OCI-LY1 (cell line): Measurements from ENCODE around the gene LTF.

Experiments
- H2AFZ ChIP-seq: fragments of 200-600 bp; sonication (generic), shearing (Covaris generic); 2 replicates; pipeline ENCODE4 v1.6.0; 2014; ENCODE audit warnings: antibody characterized with exemption, mild to moderate bottlenecking, low read length
- H3F3A ChIP-seq: fragments of 200-600 bp; sonication (generic), shearing (Covaris generic); 2 replicates; pipeline ENCODE4 v1.6.0; 2014; ENCODE audit warnings: mild to moderate bottlenecking, antibody characterized with exemption, low read length, moderate library complexity; ENCODE audit not compliant: insufficient read depth
- H3K27ac ChIP-seq: fragments of 200-600 bp; sonication (generic); 2 replicates; pipeline ENCODE4 v1.5.1; 2014; ENCODE audit warnings: low read length, mixed run types, mild to moderate bottlenecking, low read depth; ENCODE audit not compliant: poor library complexity, severe bottlenecking
- H3K27me3 ChIP-seq: fragments of 200-600 bp; sonication (generic); 2 replicates; pipeline ENCODE4 v1.6.0; 2014; ENCODE audit warnings: antibody characterized with exemption, mild to moderate bottlenecking, low read length, moderate library complexity; ENCODE audit not compliant: insufficient read depth
- H3K36me3 ChIP-seq: fragments of 200-600 bp; sonication (generic); 2 replicates; pipeline ENCODE4 v1.6.1; 2014; ENCODE audit warnings: mild to moderate bottlenecking, antibody characterized with exemption, low read length, moderate library complexity, mixed read lengths; ENCODE audit not compliant: insufficient read depth
- H3K4me1 ChIP-seq: fragments of 200-600 bp; sonication (generic); 2 replicates; pipeline ENCODE4 v1.5.1; 2014; ENCODE audit warnings: mild to moderate bottlenecking, low read length, moderate library complexity; ENCODE audit not compliant: insufficient read depth, severe bottlenecking
- H3K4me2 ChIP-seq: fragments of 200-600 bp; sonication (generic), shearing (Covaris generic); 2 replicates; pipeline ENCODE4 v1.6.1; 2014; ENCODE audit warnings: low read length
- H3K4me3 ChIP-seq: fragments of 200-600 bp; sonication (generic); 2 replicates; pipeline ENCODE4 v1.5.1; 2014; ENCODE audit warnings: low read length, low read depth, mild to moderate bottlenecking, mixed read lengths; ENCODE audit not compliant: poor library complexity, severe bottlenecking
- H3K79me2 ChIP-seq: fragments of 200-600 bp; shearing (Covaris generic); 2 replicates; pipeline ENCODE4 v1.6.1; 2016; ENCODE audit warnings: mixed run types, low read length, mixed read lengths; ENCODE audit not compliant: insufficient read depth
- H3K9ac ChIP-seq: fragments of 200-600 bp; sonication (generic), shearing (Covaris generic); 2 replicates; pipeline ENCODE4 v1.6.1; 2014; ENCODE audit warnings: mild to moderate bottlenecking, low read length, mixed read lengths
- H3K9me2 ChIP-seq: fragments of 200-600 bp; sonication (generic), shearing (Covaris generic); 2 replicates; pipeline ENCODE4 v1.6.1; 2014; ENCODE audit warnings: low read depth, mild to moderate bottlenecking, low read length, mixed read lengths
- H3K9me3 ChIP-seq: fragments of 200-600 bp; shearing (Covaris generic); 2 replicates; pipeline ENCODE4 v1.6.1; 2014; ENCODE audit warnings: low read length, mixed read lengths
- H4K20me1 ChIP-seq: fragments of 200-600 bp; sonication (generic), shearing (Covaris generic); 2 replicates; pipeline ENCODE4 v1.6.0; 2016; ENCODE audit warnings: mild to moderate bottlenecking, low read length; ENCODE audit not compliant: insufficient read depth
- CTCF ChIP-seq: fragments of 200-600 bp; sonication (generic), shearing (Covaris generic); IDR thresholded peaks from 2 replicates; pipeline ENCODE4 v1.5.1; 2017; ENCODE audit warnings: mild to moderate bottlenecking, antibody characterized with exemption, low read length, moderate library complexity, mixed read lengths
- EZH2 ChIP-seq: fragments of 200-600 bp; sonication (generic), shearing (Covaris generic); IDR thresholded peaks from 2 replicates; pipeline ENCODE4 v1.8.0; 2017; ENCODE audit warnings: borderline replicate concordance, mixed run types, mild to moderate bottlenecking, antibody characterized with exemption, low read length, moderate library complexity, mixed read lengths

LTF gene

GRCh38 chr3:46504789-46505188 lies 40.1 kb upstream of the LTF start:
- H3K4me1 ChIP-seq, result no peaks in the 10 kb centered on the region
- no peak for TF ChIP-seq CTCF
- TF ChIP-seq EZH2, result no peak
- no peak overlapping the region for H3K4me2 ChIP-seq
- H3K9me2 ChIP-seq, result no peaks in the 10 kb centered on the region
- H2AFZ ChIP-seq, result no peak overlapping the region
- no peaks in the 10 kb centered on the region for H4K20me1 ChIP-seq
- H3K79me2 ChIP-seq, result no peaks in the 10 kb centered on the region
- H3K9me3 ChIP-seq, result no peaks in the 10 kb centered on the region
- H3K36me3 ChIP-seq, result no peaks in the 10 kb centered on the region
- no peaks in the 10 kb centered on the region for H3F3A ChIP-seq
- no peak overlapping the region for H3K9ac ChIP-seq
- H3K27me3 ChIP-seq, result no peaks in the 10 kb centered on the region
- no peak overlapping the region for H3K4me3 ChIP-seq
- H3K27ac ChIP-seq, result no peak overlapping the region

- Histone ChIP-seq H3K9ac (no peak overlapping the region), H3K27ac (no peak overlapping the region), H3K9me3 (no peaks in the 10 kb centered on the region), H3K9me2 (no peaks in the 10 kb centered on the region), H3K27me3 (no peaks in the 10 kb centered on the region), H3K4me2 (no peak overlapping the region), H3F3A (no peaks in the 10 kb centered on the region), H3K4me1 (no peaks in the 10 kb centered on the region), H3K4me3 (no peak overlapping the region), H3K79me2 (no peaks in the 10 kb centered on the region), H4K20me1 (no peaks in the 10 kb centered on the region), H2AFZ (no peak overlapping the region), H3K36me3 (no peaks in the 10 kb centered on the region)
- TF ChIP-seq CTCF, result no peak
- no peak for TF ChIP-seq EZH2
These were observed 38.6 kb upstream of the LTF start for GRCh38 chr3:46503200-46503874.

GRCh38 chr3:46501702-46502101 lies 37.0 kb upstream of the LTF start:
- Histone ChIP-seq H3K9me3 (no peaks in the 10 kb centered on the region), H3K9me2 (no peaks in the 10 kb centered on the region), H2AFZ (no peak overlapping the region), H3K27me3 (no peaks in the 10 kb centered on the region), H3K36me3 (no peaks in the 10 kb centered on the region), H3K79me2 (no peaks in the 10 kb centered on the region), H3F3A (no peaks in the 10 kb centered on the region), H3K4me1 (no peaks in the 10 kb centered on the region), H3K9ac (no peak overlapping the region), H3K4me3 (no peak overlapping the region), H3K4me2 (no peak overlapping the region), H3K27ac (no peak overlapping the region), H4K20me1 (no peaks in the 10 kb centered on the region)
- TF ChIP-seq EZH2 (no peak), CTCF (no peak)
